GM23338 (cell line): Measurements from ENCODE around the gene ZNF483. TPM values are rescaled to one million over a fixed set of nuclear protein-coding genes. Genes with fewer than 3 reads are reported as not detected.

Source experiments
- ATAC-seq: fragments of 200-7000 bp; cut with Tn5 transposase; 3 replicates; pipeline ENCODE4 v1.9.1; 2020
- DNase-seq: peaks from one replicate; pipeline ENCODE4 v3.0.0-alpha.2; 2015; ENCODE audit warnings: low spot score
- H2AFZ ChIP-seq: fragments of 200-600 bp; sonication (generic); 2 replicates; pipeline ENCODE4 v1.8.0; 2016; ENCODE audit warnings: antibody characterized with exemption, mild to moderate bottlenecking, moderate library complexity
- H3F3A ChIP-seq: fragments of 200-600 bp; sonication (generic); replicated peaks from 2 replicates; pipeline ENCODE4 v1.8.0; 2017; ENCODE audit warnings: antibody characterized with exemption, mixed run types, low read depth
- H3K27ac ChIP-seq: fragments of 200-600 bp; sonication (generic); 2 replicates; pipeline ENCODE4 v1.6.1; 2016; ENCODE audit warnings: low read depth
- H3K27me3 ChIP-seq: fragments of 200-600 bp; sonication (generic); 2 replicates; pipeline ENCODE4 v1.8.0; 2016; ENCODE audit warnings: mild to moderate bottlenecking, mixed run types, moderate library complexity; ENCODE audit not compliant: insufficient read depth
- H3K36me3 ChIP-seq: fragments of 200-600 bp; sonication (generic); 2 replicates; pipeline ENCODE4 v1.8.0; 2016; ENCODE audit warnings: mild to moderate bottlenecking; ENCODE audit not compliant: insufficient read depth
- H3K4me1 ChIP-seq: fragments of 200-600 bp; sonication (generic); 2 replicates; pipeline ENCODE4 v1.8.0; 2016; ENCODE audit warnings: mild to moderate bottlenecking, moderate library complexity; ENCODE audit not compliant: insufficient read depth
- H3K4me2 ChIP-seq: fragments of 200-600 bp; sonication (generic); 2 replicates; pipeline ENCODE4 v1.7.1; 2017; ENCODE audit warnings: mixed run types
- H3K4me3 ChIP-seq: fragments of 200-600 bp; sonication (generic); 2 replicates; pipeline ENCODE4 v1.6.1; 2016; ENCODE audit warnings: mixed run types
- H3K79me2 ChIP-seq: fragments of 200-600 bp; sonication (generic); replicated peaks from 2 replicates; pipeline ENCODE4 v1.8.0; 2017; ENCODE audit warnings: mild to moderate bottlenecking; ENCODE audit not compliant: insufficient read depth
- H3K9me2 ChIP-seq: fragments of 200-600 bp; sonication (generic); 2 replicates; pipeline ENCODE4 v1.8.0; 2017; ENCODE audit not compliant: insufficient read depth
- H4K20me1 ChIP-seq: fragments of 200-600 bp; sonication (generic); replicated peaks from 2 replicates; pipeline ENCODE4 v1.8.0; 2017; ENCODE audit warnings: mild to moderate bottlenecking; ENCODE audit not compliant: insufficient read depth
- H3K27ac Mint-ChIP-seq: 2 replicates; pipeline ENCODE4 v1.8.0; 2020; ENCODE audit warnings: inconsistent platforms, mild to moderate bottlenecking, moderate library complexity, mixed read lengths
- H3K27me3 Mint-ChIP-seq: 3 replicates; pipeline ENCODE4 v1.8.0; 2022; ENCODE audit warnings: low read depth, mild to moderate bottlenecking, moderate library complexity, mixed read lengths, inconsistent platforms; ENCODE audit not compliant: insufficient read depth, poor library complexity
- H3K36me3 Mint-ChIP-seq: 3 replicates; pipeline ENCODE4 v1.8.0; 2021; ENCODE audit warnings: low read depth, mild to moderate bottlenecking, inconsistent platforms, moderate library complexity, mixed read lengths
- H3K4me1 Mint-ChIP-seq: 3 replicates; pipeline ENCODE4 v1.8.0; 2020; ENCODE audit warnings: mild to moderate bottlenecking, inconsistent platforms, mixed read lengths
- H3K4me3 Mint-ChIP-seq: 3 replicates; pipeline ENCODE4 v1.8.0; 2021; ENCODE audit warnings: moderate library complexity, mild to moderate bottlenecking, inconsistent platforms, mixed read lengths
- H3K9me3 Mint-ChIP-seq: 3 replicates; pipeline ENCODE4 v1.8.0; 2020; ENCODE audit warnings: moderate library complexity, mild to moderate bottlenecking, inconsistent platforms, mixed read lengths
- CTCF ChIP-seq, 2 experiments: fragments of 200-600 bp in 1 of 2; sonication (generic) in 1 of 2; conservative IDR thresholded peaks; 2 replicates each; pipeline versions ENCODE4 v1.5.1 to v1.6.1; 2016 to 2017; ENCODE audit warnings: antibody characterized with exemption in 2 of 2, low read depth in 2 of 2, mild to moderate bottlenecking in 2 of 2, moderate library complexity in 1 of 2
- EZH2 ChIP-seq: fragments of 200-600 bp; sonication (generic); IDR thresholded peaks from one replicate; pipeline ENCODE4 v1.8.0; 2017; ENCODE audit warnings: antibody characterized with exemption, mild to moderate bottlenecking, low read depth; ENCODE audit not compliant: unreplicated experiment
- JUNB ChIP-seq: IDR thresholded peaks from one replicate; pipeline ENCODE4 v1.6.1; 2016; ENCODE audit warnings: antibody characterized with exemption; ENCODE audit not compliant: unreplicated experiment
- POLR2AphosphoS5 ChIP-seq: IDR thresholded peaks from 2 replicates; pipeline ENCODE4 v1.6.1; 2016; ENCODE audit warnings: antibody characterized with exemption, low read depth
- STAT1 ChIP-seq: IDR thresholded peaks from one replicate; pipeline ENCODE4 v1.6.1; 2016; ENCODE audit warnings: antibody characterized with exemption; ENCODE audit not compliant: unreplicated experiment
- ZNF114 ChIP-seq: fragments of 250-450 bp; sonication (Bioruptor Pico); IDR thresholded peaks from 2 replicates; pipeline ENCODE4 v1.5.0; 2020; ENCODE audit warnings: mild to moderate bottlenecking, moderate library complexity
- polyA plus RNA-seq: library from polyadenylated mRNA; unstranded; fragments of >200 nt; fragmentation: Nextera tagmentation; extraction: Ambion mirVana; gene quantifications from 2 replicates; pipeline ENCODE4 v1.2.1, GENCODE V29; 2016
- total RNA-seq: library from RNA; depleted of rRNA; stranded (reverse); fragments of >200 nt; shearing (Covaris generic); gene quantifications from 2 replicates; pipeline ENCODE4 v1.2.3, GENCODE V29; 2014
- TF ChIP-seq, protein P1 (sequence below): IDR thresholded peaks from one replicate; pipeline ENCODE4 v1.6.1; 2018; ENCODE audit warnings: antibody characterized with exemption; ENCODE audit not compliant: unreplicated experiment
- TF ChIP-seq, protein P2 (sequence below): fragments of 250-450 bp; sonication (Bioruptor Pico); IDR thresholded peaks from 2 replicates; pipeline ENCODE4 v1.5.0; 2020; ENCODE audit warnings: mild to moderate bottlenecking, moderate library complexity

ZNF483 gene
- total and polyA plus RNA-seq, 2 experiments from 2014 or later = 9.7 to 112 TPM

- TF ChIP-seq, protein P1, sequence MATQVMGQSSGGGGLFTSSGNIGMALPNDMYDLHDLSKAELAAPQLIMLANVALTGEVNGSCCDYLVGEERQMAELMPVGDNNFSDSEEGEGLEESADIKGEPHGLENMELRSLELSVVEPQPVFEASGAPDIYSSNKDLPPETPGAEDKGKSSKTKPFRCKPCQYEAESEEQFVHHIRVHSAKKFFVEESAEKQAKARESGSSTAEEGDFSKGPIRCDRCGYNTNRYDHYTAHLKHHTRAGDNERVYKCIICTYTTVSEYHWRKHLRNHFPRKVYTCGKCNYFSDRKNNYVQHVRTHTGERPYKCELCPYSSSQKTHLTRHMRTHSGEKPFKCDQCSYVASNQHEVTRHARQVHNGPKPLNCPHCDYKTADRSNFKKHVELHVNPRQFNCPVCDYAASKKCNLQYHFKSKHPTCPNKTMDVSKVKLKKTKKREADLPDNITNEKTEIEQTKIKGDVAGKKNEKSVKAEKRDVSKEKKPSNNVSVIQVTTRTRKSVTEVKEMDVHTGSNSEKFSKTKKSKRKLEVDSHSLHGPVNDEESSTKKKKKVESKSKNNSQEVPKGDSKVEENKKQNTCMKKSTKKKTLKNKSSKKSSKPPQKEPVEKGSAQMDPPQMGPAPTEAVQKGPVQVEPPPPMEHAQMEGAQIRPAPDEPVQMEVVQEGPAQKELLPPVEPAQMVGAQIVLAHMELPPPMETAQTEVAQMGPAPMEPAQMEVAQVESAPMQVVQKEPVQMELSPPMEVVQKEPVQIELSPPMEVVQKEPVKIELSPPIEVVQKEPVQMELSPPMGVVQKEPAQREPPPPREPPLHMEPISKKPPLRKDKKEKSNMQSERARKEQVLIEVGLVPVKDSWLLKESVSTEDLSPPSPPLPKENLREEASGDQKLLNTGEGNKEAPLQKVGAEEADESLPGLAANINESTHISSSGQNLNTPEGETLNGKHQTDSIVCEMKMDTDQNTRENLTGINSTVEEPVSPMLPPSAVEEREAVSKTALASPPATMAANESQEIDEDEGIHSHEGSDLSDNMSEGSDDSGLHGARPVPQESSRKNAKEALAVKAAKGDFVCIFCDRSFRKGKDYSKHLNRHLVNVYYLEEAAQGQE = no peak
- TF ChIP-seq CTCF (conservative IDR thresholded peaks at IDR 0.05; ENCODE audit: low read depth in 2 of 2) (no peak), STAT1 (no peak), EZH2 (no peak), POLR2AphosphoS5 (no peak), ZNF114 (CRISPR knock-in tag) (no peak)
These were observed 49.8 kb upstream of the ZNF483 start (continued) for GRCh38 chr9:111475195-111475594.

- Histone ChIP-seq H3K27me3 (no peaks in the 10 kb centered on the region), H4K20me1 (peaks cover 20% of the 10 kb centered on the region), H3K27ac (no peak overlapping the region), H2AFZ (no peak overlapping the region), H3K4me2 (no peak overlapping the region), H3K36me3 (no peaks in the 10 kb centered on the region), H3K9me2 (no peaks in the 10 kb centered on the region), H3K4me3 (no peak overlapping the region), H3F3A (peaks cover 7% of the 10 kb centered on the region), H3K79me2 (peaks cover 99% of the 10 kb centered on the region), H3K4me1 (peaks cover 32% of the 10 kb centered on the region)
- H3K4me1 Mint-ChIP-seq = peaks cover 43% of the 10 kb centered on the region
- peaks cover 5% of the 10 kb centered on the region for H3K27me3 Mint-ChIP-seq
- peaks cover 5% of the 10 kb centered on the region; the same call in 2 of the 3 replicates for H3K36me3 Mint-ChIP-seq
- no peak overlapping the region for H3K4me3 Mint-ChIP-seq
- ATAC-seq (no peak), DNase-seq (no peak)
- no peaks in the 10 kb centered on the region for H3K9me3 Mint-ChIP-seq
- H3K27ac Mint-ChIP-seq = no peak overlapping the region
- TF ChIP-seq JUNB (no peak), CTCF (conservative IDR thresholded peaks at IDR 0.05; ENCODE audit: low read depth in 2 of 2) (no peak)
- TF ChIP-seq, protein P2, sequence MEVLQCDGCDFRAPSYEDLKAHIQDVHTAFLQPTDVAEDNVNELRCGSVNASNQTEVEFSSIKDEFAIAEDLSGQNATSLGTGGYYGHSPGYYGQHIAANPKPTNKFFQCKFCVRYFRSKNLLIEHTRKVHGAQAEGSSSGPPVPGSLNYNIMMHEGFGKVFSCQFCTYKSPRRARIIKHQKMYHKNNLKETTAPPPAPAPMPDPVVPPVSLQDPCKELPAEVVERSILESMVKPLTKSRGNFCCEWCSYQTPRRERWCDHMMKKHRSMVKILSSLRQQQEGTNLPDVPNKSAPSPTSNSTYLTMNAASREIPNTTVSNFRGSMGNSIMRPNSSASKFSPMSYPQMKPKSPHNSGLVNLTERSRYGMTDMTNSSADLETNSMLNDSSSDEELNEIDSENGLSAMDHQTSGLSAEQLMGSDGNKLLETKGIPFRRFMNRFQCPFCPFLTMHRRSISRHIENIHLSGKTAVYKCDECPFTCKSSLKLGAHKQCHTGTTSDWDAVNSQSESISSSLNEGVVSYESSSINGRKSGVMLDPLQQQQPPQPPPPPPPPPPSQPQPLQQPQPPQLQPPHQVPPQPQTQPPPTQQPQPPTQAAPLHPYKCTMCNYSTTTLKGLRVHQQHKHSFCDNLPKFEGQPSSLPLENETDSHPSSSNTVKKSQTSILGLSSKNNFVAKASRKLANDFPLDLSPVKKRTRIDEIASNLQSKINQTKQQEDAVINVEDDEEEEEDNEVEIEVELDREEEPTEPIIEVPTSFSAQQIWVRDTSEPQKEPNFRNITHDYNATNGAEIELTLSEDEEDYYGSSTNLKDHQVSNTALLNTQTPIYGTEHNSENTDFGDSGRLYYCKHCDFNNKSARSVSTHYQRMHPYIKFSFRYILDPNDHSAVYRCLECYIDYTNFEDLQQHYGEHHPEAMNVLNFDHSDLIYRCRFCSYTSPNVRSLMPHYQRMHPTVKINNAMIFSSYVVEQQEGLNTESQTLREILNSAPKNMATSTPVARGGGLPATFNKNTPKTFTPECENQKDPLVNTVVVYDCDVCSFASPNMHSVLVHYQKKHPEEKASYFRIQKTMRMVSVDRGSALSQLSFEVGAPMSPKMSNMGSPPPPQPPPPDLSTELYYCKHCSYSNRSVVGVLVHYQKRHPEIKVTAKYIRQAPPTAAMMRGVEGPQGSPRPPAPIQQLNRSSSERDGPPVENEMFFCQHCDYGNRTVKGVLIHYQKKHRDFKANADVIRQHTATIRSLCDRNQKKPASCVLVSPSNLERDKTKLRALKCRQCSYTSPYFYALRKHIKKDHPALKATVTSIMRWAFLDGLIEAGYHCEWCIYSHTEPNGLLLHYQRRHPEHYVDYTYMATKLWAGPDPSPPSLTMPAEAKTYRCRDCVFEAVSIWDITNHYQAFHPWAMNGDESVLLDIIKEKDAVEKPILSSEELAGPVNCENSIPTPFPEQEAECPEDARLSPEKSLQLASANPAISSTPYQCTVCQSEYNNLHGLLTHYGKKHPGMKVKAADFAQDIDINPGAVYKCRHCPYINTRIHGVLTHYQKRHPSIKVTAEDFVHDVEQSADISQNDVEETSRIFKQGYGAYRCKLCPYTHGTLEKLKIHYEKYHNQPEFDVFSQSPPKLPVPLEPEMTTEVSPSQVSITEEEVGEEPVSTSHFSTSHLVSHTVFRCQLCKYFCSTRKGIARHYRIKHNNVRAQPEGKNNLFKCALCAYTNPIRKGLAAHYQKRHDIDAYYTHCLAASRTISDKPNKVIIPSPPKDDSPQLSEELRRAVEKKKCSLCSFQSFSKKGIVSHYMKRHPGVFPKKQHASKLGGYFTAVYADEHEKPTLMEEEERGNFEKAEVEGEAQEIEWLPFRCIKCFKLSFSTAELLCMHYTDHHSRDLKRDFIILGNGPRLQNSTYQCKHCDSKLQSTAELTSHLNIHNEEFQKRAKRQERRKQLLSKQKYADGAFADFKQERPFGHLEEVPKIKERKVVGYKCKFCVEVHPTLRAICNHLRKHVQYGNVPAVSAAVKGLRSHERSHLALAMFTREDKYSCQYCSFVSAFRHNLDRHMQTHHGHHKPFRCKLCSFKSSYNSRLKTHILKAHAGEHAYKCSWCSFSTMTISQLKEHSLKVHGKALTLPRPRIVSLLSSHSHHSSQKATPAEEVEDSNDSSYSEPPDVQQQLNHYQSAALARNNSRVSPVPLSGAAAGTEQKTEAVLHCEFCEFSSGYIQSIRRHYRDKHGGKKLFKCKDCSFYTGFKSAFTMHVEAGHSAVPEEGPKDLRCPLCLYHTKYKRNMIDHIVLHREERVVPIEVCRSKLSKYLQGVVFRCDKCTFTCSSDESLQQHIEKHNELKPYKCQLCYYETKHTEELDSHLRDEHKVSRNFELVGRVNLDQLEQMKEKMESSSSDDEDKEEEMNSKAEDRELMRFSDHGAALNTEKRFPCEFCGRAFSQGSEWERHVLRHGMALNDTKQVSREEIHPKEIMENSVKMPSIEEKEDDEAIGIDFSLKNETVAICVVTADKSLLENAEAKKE (CRISPR knock-in tag) = no peak
These were observed 47.3 kb upstream of the ZNF483 start for GRCh38 chr9:111477677-111478076.
